Astrocyte (in vitro differentiated cells and primary cell): ENCODE data around the gene ALOX12B.

ENCODE experiments used
- EZH2 ChIP-seq: IDR thresholded peaks from 2 replicates; pipeline ENCODE4 v1.6.1; 2012; ENCODE audit warnings: mild to moderate bottlenecking, low read length, inconsistent platforms; ENCODE audit not compliant: insufficient read depth
- TF ChIP-seq, protein P1 (sequence below): IDR thresholded peaks from 2 replicates; pipeline ENCODE4 v1.5.1; 2011; ENCODE audit warnings: low read depth, mild to moderate bottlenecking, inconsistent platforms, low read length, moderate library complexity; ENCODE audit not compliant: insufficient read depth

DNA sequence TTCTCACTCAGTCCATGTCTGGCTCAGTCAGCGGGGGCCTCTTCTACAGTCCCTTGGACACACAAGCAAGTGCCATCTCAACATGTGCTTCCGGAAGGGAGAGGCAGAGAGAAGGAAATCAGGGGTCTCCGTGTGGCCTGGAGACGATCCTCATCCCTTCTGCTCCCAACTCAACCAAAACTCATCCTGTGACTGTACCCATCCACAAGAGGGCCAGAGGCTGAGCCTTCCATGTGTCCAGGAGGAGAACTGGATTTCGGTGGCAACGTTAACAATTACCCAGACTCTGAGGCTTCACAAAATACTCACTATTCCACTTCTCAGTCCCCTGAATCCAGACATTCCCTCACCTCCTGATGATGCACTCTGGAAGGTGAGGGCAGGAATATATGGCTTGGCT, 7.8 kb upstream of the ALOX12B start:
- TF ChIP-seq, protein P1, sequence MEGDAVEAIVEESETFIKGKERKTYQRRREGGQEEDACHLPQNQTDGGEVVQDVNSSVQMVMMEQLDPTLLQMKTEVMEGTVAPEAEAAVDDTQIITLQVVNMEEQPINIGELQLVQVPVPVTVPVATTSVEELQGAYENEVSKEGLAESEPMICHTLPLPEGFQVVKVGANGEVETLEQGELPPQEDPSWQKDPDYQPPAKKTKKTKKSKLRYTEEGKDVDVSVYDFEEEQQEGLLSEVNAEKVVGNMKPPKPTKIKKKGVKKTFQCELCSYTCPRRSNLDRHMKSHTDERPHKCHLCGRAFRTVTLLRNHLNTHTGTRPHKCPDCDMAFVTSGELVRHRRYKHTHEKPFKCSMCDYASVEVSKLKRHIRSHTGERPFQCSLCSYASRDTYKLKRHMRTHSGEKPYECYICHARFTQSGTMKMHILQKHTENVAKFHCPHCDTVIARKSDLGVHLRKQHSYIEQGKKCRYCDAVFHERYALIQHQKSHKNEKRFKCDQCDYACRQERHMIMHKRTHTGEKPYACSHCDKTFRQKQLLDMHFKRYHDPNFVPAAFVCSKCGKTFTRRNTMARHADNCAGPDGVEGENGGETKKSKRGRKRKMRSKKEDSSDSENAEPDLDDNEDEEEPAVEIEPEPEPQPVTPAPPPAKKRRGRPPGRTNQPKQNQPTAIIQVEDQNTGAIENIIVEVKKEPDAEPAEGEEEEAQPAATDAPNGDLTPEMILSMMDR, result no peak
- TF ChIP-seq EZH2, result no peak
